ENCODE data around the gene SIRPG.
"Not testable (repeated sequence)": the region's sequence is repeated elsewhere in the genome, so short reads cannot be mapped to it uniquely, and the experiment has no call there.

The SIRPG gene

GRCh38 chr20:1672728-1673127 lies 15.1 kb upstream of the SIRPG start:
- DNase-seq (ENCODE audit: low read depth in 1 of 2, low spot score in 1 of 2), result no peak

DNA sequence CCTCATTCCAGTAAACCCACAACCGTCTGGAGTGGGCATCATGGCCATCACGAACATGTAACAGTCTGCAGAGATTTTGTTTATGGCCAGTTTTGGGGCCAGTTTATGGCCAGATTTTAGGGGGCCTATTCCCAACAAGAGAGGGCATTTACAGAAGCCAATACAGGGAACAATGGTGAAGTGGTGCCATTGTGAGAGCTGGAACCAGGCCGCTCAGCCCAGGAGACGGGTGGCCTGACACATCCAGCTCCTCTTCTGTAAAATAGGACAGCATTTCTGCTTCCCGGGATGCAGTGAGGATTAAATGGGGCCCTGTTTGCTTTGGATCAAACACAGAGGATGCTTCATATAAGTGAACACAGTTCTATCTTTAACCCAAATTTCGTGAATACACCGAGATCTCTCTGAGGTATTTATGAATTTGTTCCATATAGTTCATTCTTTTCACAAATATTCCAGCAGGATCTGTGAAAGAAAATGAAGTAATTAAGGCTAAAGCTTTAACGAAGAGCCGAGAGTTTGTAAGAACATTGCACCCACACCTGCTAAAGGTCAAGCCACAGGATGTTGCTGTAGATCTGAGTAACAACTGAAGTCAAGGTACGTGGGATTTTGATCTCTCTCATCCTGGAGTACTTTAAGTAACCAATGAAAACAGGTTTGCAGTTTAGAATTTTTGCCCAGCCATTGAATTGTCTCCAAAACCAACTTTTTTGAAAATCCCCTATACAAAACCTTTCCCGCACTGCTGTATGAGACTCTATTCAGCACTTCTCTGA lies 14.5 kb upstream of the SIRPG start:
- no peak for DNase-seq (ENCODE audit: low read depth in 1 of 2, low spot score in 1 of 2)

GRCh38 chr20:1669304-1669703 lies 11.7 kb upstream of the SIRPG start:
- DNase-seq (ENCODE audit: low read depth in 1 of 2, low spot score in 1 of 2), result no peak

DNA sequence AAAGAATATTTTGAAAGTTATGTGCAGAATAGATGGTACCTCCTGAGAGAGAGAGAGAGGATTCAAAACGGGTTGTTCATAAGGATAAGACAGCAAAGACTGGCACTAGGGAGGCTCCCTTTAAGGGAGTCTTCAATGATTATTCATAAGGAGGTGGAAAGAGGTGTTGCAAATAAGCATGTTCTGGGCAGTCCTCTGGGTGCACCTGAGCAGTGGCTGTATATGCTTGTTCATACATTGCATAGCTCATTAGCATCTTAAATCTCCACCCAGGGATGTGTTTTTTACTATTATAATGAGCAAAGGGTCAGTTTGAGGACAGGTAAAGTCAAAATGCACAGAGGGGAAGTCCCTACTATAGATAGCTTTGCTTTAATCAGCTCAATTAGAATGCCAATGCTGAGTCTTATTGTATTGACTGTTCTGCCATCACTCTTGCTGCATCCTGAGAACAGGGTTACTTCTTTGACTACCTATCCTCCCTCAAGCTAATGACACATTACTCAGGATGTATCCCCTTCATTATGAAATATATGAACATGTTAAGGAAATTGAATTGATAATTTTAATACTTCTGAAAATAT lies 10.0 kb upstream of the SIRPG start:
- DNase-seq (ENCODE audit: low read depth in 1 of 2, low spot score in 1 of 2), result no peak

GRCh38 chr20:1666802-1667201 lies 9.2 kb upstream of the SIRPG start:
- DNase-seq (ENCODE audit: low read depth in 1 of 2, low spot score in 1 of 2), result no peak

- no peak for DNase-seq (ENCODE audit: low read depth in 1 of 2, low spot score in 1 of 2)
These were observed 7.8 kb upstream of the SIRPG start for GRCh38 chr20:1665345-1665744.

GRCh38 chr20:1664911-1665310 lies 7.3 kb upstream of the SIRPG start:
- peak in 1 of 2 donors; percentile 59 for DNase-seq (ENCODE audit: low read depth in 1 of 2, low spot score in 1 of 2)

DNA sequence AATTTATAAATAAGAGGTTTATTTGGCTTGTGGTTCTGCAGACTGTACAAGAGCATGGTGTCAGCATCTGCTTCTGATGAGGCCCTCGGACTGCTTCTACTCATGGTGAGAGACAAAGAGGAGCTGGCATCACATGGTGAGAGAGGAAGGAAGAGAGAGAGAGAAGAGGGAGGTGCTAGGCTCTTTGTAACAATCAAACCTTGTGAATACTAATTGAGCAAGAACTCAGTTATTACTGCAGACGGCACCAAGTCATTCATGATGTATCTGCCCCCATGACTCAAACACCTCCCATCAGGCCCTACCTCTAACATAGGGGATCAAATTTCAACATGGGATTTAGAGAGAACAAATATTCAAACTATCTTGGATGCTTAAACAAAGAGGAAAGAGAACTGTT lies 6.3 kb upstream of the SIRPG start:
- DNase-seq (ENCODE audit: low read depth in 1 of 2, low spot score in 1 of 2), result no peak

GRCh38 chr20:1661542-1662299 lies 4.1 kb upstream of the SIRPG start:
- no peak for DNase-seq (ENCODE audit: low read depth in 1 of 2, low spot score in 1 of 2)

- no peak for DNase-seq (ENCODE audit: low read depth in 1 of 2, low spot score in 1 of 2)
These were observed 2.7 kb upstream of the SIRPG start for GRCh38 chr20:1660246-1660645.

GRCh38 chr20:1656844-1657243 lies 735 bp downstream of the SIRPG start:
- DNase-seq (ENCODE audit: low read depth in 1 of 2, low spot score in 1 of 2), result no peak

DNA sequence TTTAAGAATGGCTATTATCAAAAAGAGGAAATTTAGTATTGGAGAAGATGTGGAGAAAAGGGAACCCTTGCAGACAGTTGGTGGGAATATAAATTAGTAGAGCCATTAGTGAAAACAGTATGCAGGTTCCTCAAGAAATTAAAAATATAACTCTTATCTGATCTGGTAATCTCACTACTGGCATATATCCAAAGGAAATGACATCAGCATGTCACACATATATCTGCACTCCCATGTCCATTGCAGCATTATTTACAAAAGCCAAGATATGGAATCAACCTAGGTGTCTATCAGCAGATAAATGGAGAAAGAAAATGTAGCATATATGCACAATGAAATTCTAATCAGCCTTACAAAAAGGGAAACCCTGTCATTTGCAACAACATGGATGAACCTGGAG lies 2.6 kb downstream of the SIRPG start:
- DNase-seq (ENCODE audit: low read depth in 1 of 2, low spot score in 1 of 2), result no peak

- DNase-seq (ENCODE audit: low read depth in 1 of 2, low spot score in 1 of 2), result no peak
These were observed 4.6 kb downstream of the SIRPG start for GRCh38 chr20:1652960-1653359.

DNA sequence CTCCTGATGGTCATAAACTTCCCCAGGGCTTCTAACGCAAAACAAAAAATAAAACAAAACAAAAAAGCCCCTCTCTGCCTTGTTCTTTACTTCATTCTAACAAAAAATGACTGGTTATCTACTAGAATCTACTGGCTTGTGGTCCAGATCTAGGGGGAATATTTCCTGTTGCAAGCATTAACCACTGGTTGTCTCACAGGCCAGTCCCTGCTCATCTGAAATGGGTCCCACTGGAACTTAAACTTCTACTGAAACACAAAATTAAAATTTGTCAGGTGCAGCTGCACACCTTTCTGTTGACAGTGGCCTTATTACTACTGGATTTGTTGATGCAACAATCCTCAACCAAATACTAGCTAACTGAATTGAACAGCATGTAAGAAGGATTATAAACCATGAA lies 5.5 kb downstream of the SIRPG start:
- DNase-seq (ENCODE audit: low read depth in 1 of 2, low spot score in 1 of 2), result no peak

DNA sequence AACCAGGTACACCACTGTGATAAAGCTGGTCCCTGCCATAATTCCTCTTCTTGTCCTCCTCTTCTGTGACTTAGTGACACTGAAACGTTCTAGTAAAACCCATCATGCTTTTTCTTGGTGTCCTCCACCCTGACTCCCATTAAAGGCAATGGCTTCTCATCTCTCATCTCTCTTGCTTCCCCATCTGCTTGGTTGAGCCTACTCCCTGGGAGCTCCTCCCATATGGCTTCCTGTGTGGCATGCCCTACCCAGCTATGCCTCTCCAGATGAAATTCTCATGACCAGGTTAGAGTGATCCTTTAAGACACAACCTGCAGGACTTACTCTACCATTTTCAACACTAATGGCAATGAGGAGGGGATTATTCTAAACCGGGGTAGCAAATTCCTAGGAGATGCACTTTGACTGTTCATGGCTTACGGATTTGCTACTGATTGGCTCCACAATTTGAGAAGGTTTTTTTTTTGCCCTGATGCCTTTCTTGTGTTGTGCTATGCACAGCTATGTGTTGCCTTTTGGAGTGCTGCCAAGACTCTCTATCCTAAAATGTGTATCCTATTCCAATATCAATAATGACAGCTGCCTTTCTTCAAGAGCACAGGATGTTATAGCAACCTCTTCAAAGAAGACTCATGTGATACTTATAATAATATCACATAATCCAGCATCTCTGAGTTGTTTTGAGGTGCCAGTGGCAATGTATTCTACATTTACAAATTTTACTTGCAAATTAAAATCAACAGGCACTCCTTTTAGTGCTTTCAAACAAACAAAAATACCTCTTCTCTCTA lies 6.1 kb downstream of the SIRPG start:
- DNase-seq (ENCODE audit: low read depth in 1 of 2, low spot score in 1 of 2), result no peak

DNA sequence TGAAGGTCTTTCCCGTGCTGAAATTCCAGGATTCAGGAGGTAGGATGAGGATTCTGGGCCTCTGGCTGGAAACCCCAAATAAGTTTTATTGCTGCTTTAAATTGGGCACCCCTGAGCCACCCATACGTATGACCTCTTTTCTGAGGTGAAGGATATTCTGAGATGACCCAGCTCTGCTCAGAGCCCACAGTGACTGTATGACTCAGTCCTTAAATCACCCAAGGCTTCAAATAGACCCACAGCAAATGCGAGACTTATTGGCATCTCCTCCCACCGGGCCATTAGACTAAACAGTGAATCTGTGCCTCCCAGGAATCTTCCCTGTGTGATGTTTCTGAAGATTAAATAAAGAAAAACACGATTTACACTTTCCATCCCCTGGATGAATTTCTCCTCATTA lies 9.5 kb downstream of the SIRPG start:
- DNase-seq (ENCODE audit: low read depth in 1 of 2, low spot score in 1 of 2), result no peak

DNA sequence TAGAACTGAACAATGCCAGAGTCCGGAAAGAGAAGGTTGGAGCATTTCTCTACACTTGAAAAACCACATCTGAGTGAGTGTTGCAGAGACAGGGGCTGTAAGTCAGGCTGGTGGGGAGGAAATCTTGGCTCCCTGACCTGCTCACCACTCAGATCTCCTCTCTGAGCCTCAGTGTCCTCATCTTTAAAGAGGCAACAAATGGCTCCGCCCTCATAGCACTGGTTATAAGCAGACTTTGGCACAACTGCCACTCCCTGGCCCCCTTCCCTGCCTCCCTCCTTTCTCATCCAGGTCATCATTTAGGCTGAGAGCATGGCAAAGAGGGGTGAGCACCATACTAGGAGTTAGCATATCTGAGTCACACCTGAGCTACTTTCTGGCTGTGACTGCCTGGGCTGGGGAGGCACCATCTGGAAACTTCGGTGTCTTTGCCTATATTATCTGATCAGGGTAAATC lies 10.6 kb downstream of the SIRPG start:
- peak in 1 of 2 donors; percentile 50 for DNase-seq (ENCODE audit: low read depth in 1 of 2, low spot score in 1 of 2)

DNA sequence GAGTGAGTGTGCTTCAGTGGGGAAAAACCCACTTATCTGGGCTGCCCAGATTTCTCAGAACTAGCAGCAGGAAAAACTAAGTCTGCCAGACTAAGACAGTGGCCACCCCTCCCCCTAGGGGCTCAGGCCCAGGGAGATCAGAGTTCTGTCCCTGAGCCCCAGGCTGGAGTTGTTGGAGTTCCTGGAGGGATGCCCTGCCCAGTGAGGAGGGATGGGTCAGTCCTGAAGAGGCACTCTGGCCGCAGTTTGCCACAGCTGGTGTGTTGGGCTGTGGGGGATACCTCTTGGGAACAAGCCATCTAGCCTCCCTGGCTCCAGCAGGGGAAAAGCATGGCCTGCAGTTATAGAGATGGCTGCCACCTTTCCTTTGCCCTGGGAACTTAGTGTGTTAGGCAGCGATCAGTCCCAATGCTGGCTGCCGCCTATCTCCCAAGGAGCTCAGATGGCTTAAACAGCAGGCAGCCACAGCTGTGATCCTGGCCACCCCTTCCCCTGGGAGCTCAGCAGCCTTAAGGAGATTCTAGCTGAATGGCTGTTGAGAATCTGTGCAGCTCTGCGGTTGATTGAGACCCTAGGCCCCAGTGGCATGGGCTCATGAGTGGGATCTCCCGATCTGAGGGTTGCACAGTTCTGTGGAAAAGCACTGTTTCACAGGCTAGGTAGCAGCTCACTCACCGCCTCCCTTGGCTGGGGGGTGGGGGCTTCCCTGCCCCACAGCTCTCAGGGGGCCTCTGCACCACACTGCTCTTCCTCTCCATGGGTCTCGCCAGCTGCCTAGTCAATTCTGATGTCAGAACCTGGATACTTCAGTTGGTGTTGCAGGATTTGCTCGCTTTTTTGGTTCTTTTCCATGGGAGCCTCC lies 13.2 kb downstream of the SIRPG start:
- no peak for DNase-seq (ENCODE audit: low read depth in 1 of 2, low spot score in 1 of 2)

DNA sequence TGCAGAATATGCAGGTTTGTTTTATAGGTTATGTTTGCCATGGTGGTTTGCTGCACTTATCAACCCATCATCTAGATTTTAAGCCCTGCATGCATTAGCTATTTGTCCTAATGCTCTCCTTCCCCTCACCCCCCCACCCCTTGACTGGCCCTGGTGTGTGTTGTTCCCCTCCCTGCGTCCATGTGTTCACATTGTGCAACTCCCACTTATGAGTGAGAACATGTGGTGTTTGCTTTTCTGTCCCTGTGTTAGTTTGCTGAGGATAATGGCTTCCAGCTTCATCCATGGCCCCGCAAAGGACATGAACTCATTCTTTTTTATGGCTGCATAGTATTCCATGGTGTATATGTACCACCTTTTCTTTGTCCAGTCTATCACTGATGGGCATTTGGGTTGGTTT lies 18.9 kb downstream of the SIRPG start:
- not testable (repeated sequence) for DNase-seq (ENCODE audit: low read depth in 1 of 2, low spot score in 1 of 2)

DNA sequence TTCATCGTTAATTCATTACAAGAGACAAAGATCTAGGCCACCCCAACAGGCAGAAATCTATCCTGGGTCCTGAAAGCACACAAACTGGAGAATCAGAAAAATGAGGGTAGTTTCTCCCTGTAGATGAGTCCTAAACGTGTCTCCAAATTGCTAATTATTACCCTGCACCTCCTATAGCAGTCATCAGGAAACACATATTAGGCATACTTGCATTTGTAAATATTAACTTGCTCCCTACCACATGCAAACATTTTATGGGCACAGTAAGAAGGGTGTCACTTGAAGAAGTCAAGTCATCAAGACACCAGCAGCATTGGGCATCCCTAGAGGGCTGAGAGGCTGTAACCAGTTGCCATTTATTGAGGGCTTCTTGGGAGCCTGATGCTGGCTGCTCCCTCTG lies 19.8 kb downstream of the SIRPG start:
- DNase-seq (ENCODE audit: low read depth in 1 of 2, low spot score in 1 of 2), result no peak

All from activated CD4-positive, alpha-beta T cell treated with anti-CD3 and anti-CD28 coated beads, Interleukin-2, amount 50 U/mL, for 24 hours (primary cell).